Liver (tissue), 9 donors: ENCODE data around the gene HOXB4. TPM values are rescaled to one million over a fixed set of nuclear protein-coding genes. Genes with fewer than 3 reads are reported as not detected.

Source experiments
- DNase-seq: peaks from one replicate; pipeline ENCODE4 v3.0.0-alpha.2; 2017; ENCODE audit warnings: low spot score
- H3K27ac ChIP-seq, 2 donors: one replicate each; pipeline ENCODE4 v1.7.0; 2013; ENCODE audit warnings: inconsistent platforms in 2 of 2, low read length in 2 of 2, control low read depth in 1 of 2, low read depth in 1 of 2, mild to moderate bottlenecking in 1 of 2
- H3K27me3 ChIP-seq, 4 donors: one replicate each; pipeline versions ENCODE4 v1.6.1 to v1.7.0; 2013; ENCODE audit warnings: low read length in 3 of 4, inconsistent platforms in 1 of 4, mild to moderate bottlenecking in 1 of 4, moderate library complexity in 1 of 4; ENCODE audit not compliant: control insufficient read depth in 4 of 4, insufficient read depth in 4 of 4
- H3K36me3 ChIP-seq, 4 donors: one replicate each; pipeline versions ENCODE4 v1.6.1 to v1.7.0; 2013; ENCODE audit warnings: low read length in 3 of 4, mild to moderate bottlenecking in 3 of 4, low read depth in 1 of 4, moderate library complexity in 1 of 4; ENCODE audit not compliant: control insufficient read depth in 4 of 4, insufficient read depth in 3 of 4
- H3K4me1 ChIP-seq, 4 donors: one replicate each; pipeline versions ENCODE4 v1.6.1 to v1.7.0; 2013; ENCODE audit warnings: low read length in 3 of 4, mild to moderate bottlenecking in 3 of 4, moderate library complexity in 1 of 4; ENCODE audit not compliant: control insufficient read depth in 4 of 4, insufficient read depth in 4 of 4
- H3K4me3 ChIP-seq, 3 donors: one replicate each; pipeline versions ENCODE4 v1.6.1 to v1.7.0; 2013; ENCODE audit warnings: low read length in 3 of 3, control low read depth in 1 of 3, low read depth in 1 of 3, mild to moderate bottlenecking in 1 of 3
- H3K9ac ChIP-seq, 2 donors: one replicate each; pipeline ENCODE4 v1.7.0; 2013; ENCODE audit warnings: low read length in 2 of 2, mild to moderate bottlenecking in 2 of 2, moderate library complexity in 2 of 2, control low read depth in 1 of 2, low read depth in 1 of 2
- H3K9me3 ChIP-seq, 4 donors: one replicate each; pipeline versions ENCODE4 v1.6.1 to v1.7.0; 2013; ENCODE audit warnings: low read length in 3 of 4; ENCODE audit not compliant: control insufficient read depth in 4 of 4
- EGR1 ChIP-seq, 2 donors: IDR thresholded peaks; 2 replicates each; pipeline ENCODE4 v1.6.1; 2016 to 2018; ENCODE audit warnings: antibody characterized with exemption in 2 of 2, low read depth in 2 of 2
- FOXA1 ChIP-seq: IDR thresholded peaks from 2 replicates; pipeline ENCODE4 v1.6.1; 2016; ENCODE audit warnings: antibody characterized with exemption
- HNF4A ChIP-seq, 2 donors: conservative IDR thresholded peaks; 2 replicates each; pipeline ENCODE4 v1.6.1; 2016; ENCODE audit warnings: antibody characterized with exemption in 2 of 2, mild to moderate bottlenecking in 2 of 2
- HNF4G ChIP-seq: IDR thresholded peaks from 2 replicates; pipeline ENCODE4 v1.6.1; 2016; ENCODE audit warnings: antibody characterized with exemption
- JUND ChIP-seq, 2 donors: IDR thresholded peaks; 2 replicates each; pipeline ENCODE4 v1.6.1; 2016; ENCODE audit warnings: antibody characterized with exemption in 2 of 2
- NR2F2 ChIP-seq: IDR thresholded peaks from 2 replicates; pipeline ENCODE4 v1.6.1; 2016; ENCODE audit warnings: antibody characterized with exemption
- RAD21 ChIP-seq, 2 donors: IDR thresholded peaks; 2 replicates each; pipeline ENCODE4 v1.6.1; 2016; ENCODE audit warnings: antibody characterized with exemption in 2 of 2, mild to moderate bottlenecking in 2 of 2
- RXRA ChIP-seq, 2 donors: IDR thresholded peaks; 2 replicates each; pipeline ENCODE4 v1.6.1; 2017 to 2018; ENCODE audit warnings: antibody characterized with exemption in 2 of 2, mild to moderate bottlenecking in 1 of 2
- SP1 ChIP-seq: IDR thresholded peaks from 2 replicates; pipeline ENCODE4 v1.6.1; 2018; ENCODE audit warnings: antibody characterized with exemption, mild to moderate bottlenecking
- TAF1 ChIP-seq: conservative IDR thresholded peaks from 2 replicates; pipeline ENCODE4 v1.6.1; 2016; ENCODE audit warnings: antibody characterized with exemption, mild to moderate bottlenecking
- YY1 ChIP-seq: IDR thresholded peaks from 2 replicates; pipeline ENCODE4 v1.6.1; 2016; ENCODE audit warnings: antibody characterized with exemption, mild to moderate bottlenecking
- WGBS: extraction: QIAGEN DNeasy Blood & Tissue Kit; methylation state at CpG from one replicate; pipeline ENCODE4 v1.1.7; 2013; 5-methylcytosine and 5-hydroxymethylcytosine counted together
- polyA plus RNA-seq, 2 donors: library from polyadenylated mRNA; stranded (reverse) in 1 of 2; unstranded in 1 of 2; fragments of 200-250 nt in 1 of 2; fragments of >200 nt in 1 of 2; fragmentation: Nextera tagmentation in 1 of 2; extraction: Ambion mirVana in 1 of 2; gene quantifications; one replicate each; pipeline versions ENCODE4 v1.2.1 to v1.2.3, GENCODE V29; 2013 to 2015
- total RNA-seq, 2 donors: library from RNA; depleted of rRNA; stranded (reverse); fragments of >200 nt; gene quantifications; one replicate each; pipeline ENCODE4 v1.2.3, GENCODE V29; 2014
- TF ChIP-seq, protein P1 (sequence below): IDR thresholded peaks from 2 replicates; pipeline ENCODE4 v1.6.1; 2016; ENCODE audit warnings: antibody characterized with exemption
- TF ChIP-seq, protein P2 (sequence below): fragments of 150-350 bp; IDR thresholded peaks from 2 replicates; pipeline ENCODE4 v1.5.1; 2017; ENCODE audit warnings: improper control_type of control experiment, low read depth, low read length; ENCODE audit not compliant: missing input control
- TF ChIP-seq, protein P3 (sequence below): IDR thresholded peaks from 2 replicates; pipeline ENCODE4 v1.6.1; 2016; ENCODE audit warnings: antibody characterized with exemption
- donor health status: healthy.
- donor health status: healthy.
- donor health status: healthy.
- donor health status: healthy.
- donor health status: healthy.

HOXB4 gene
- total and polyA plus RNA-seq, 4 donors, result 0.19 to 0.75 (median 0.50) TPM

DNA sequence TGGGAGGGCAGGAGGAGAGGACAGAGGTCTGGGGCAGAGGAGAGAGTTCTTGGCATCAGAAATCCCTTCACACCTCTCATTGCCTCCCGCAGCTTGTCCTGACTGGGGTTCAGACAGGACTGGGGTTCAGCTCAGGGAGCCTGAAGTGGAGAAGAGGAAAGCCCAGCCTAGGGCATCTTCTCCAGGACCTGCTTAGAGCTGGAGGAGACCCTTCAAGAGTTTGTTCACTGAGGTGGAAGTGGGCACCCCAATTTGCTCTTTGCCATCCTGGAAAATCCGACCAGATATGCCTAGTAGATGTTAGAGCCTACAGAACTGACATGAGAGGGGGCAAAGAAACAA is 9.9 kb upstream of the HOXB4 start:
- Histone ChIP-seq H3K27me3 (peaks cover 0 to 20% (median 11%) of the 10 kb centered on the region in 4 donors), H3K36me3 (no peaks in the 10 kb centered on the region), H3K9ac (no peak overlapping the region), H3K4me3 (no peak overlapping the region), H3K9me3 (no peaks in the 10 kb centered on the region), H3K27ac (peak overlapping the region in 1 of 2 donors; percentile 19), H3K4me1 (peaks cover 2 to 20% (median 13%) of the 10 kb centered on the region in 4 donors)
- DNase-seq, result no peak
- WGBS, result 49% methylated on average over 2 of the region's 2 CpGs
- TF ChIP-seq, protein P1, sequence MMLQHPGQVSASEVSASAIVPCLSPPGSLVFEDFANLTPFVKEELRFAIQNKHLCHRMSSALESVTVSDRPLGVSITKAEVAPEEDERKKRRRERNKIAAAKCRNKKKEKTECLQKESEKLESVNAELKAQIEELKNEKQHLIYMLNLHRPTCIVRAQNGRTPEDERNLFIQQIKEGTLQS, result no peak
- TF ChIP-seq RXRA (IDR thresholded peaks at IDR 0.05) (no peak), JUND (IDR thresholded peaks at IDR 0.05) (no peak)

DNA sequence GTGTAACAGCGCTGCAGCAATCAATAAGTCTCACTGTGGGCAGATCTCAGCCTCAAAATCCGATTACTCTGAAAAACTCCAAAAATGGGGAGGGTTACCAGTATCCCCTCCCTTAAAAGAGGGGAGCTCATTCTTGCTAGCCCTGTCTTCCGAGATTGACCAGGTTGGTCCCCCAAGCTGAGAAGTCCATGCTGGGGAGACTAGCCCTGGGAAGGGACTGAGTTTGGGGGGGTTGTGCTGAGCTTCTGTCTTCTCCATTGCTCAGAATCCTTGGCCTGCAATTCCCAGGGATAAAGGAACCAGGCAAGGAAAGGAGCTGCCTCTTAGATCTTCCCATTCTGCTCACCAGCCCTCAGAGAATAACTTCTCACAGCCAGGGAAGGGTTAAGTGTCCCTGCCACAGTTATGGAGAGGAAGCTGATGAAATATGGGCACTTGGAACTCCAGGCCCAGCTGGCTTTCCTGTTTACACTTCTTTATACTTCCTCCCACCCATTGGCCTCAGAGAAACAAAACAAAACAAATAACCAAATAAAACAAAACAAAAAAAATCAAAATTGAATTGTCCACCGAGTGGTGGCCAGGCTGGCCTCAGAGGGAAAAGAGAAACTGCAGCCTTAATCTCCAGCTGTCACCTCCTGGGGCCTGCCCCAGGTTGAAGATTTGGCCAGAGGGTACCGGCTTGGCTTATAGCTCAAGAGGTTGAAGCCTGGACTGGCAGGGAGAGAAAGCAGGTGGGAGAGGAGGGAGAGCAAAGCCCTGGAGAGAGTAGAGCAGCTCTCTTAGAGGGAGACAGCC is 9.3 kb upstream of the HOXB4 start:
- TF ChIP-seq, protein P2, sequence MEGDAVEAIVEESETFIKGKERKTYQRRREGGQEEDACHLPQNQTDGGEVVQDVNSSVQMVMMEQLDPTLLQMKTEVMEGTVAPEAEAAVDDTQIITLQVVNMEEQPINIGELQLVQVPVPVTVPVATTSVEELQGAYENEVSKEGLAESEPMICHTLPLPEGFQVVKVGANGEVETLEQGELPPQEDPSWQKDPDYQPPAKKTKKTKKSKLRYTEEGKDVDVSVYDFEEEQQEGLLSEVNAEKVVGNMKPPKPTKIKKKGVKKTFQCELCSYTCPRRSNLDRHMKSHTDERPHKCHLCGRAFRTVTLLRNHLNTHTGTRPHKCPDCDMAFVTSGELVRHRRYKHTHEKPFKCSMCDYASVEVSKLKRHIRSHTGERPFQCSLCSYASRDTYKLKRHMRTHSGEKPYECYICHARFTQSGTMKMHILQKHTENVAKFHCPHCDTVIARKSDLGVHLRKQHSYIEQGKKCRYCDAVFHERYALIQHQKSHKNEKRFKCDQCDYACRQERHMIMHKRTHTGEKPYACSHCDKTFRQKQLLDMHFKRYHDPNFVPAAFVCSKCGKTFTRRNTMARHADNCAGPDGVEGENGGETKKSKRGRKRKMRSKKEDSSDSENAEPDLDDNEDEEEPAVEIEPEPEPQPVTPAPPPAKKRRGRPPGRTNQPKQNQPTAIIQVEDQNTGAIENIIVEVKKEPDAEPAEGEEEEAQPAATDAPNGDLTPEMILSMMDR, result no peak
- no peak for TF ChIP-seq HNF4A (conservative IDR thresholded peaks at IDR 0.05)
- no peak for TF ChIP-seq SP1
- no peak for TF ChIP-seq TAF1
- no peak for TF ChIP-seq EGR1 (IDR thresholded peaks at IDR 0.05; ENCODE audit: low read depth in 2 of 2)
- TF ChIP-seq FOXA1, result no peak
- no peak for TF ChIP-seq RAD21 (IDR thresholded peaks at IDR 0.05)
- TF ChIP-seq, protein P3, sequence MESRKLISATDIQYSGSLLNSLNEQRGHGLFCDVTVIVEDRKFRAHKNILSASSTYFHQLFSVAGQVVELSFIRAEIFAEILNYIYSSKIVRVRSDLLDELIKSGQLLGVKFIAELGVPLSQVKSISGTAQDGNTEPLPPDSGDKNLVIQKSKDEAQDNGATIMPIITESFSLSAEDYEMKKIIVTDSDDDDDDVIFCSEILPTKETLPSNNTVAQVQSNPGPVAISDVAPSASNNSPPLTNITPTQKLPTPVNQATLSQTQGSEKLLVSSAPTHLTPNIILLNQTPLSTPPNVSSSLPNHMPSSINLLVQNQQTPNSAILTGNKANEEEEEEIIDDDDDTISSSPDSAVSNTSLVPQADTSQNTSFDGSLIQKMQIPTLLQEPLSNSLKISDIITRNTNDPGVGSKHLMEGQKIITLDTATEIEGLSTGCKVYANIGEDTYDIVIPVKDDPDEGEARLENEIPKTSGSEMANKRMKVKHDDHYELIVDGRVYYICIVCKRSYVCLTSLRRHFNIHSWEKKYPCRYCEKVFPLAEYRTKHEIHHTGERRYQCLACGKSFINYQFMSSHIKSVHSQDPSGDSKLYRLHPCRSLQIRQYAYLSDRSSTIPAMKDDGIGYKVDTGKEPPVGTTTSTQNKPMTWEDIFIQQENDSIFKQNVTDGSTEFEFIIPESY, result no peak
- no peak for TF ChIP-seq YY1
- TF ChIP-seq NR2F2, result no peak
- TF ChIP-seq HNF4G, result no peak
- 28% methylated on average over 5 of the region's 5 CpGs for WGBS
- Histone ChIP-seq H3K36me3 (no peaks in the 10 kb centered on the region), H3K9ac (no peak overlapping the region), H3K9me3 (no peaks in the 10 kb centered on the region), H3K27ac (peak overlapping the region in 1 of 2 donors; percentile 19), H3K4me1 (peaks cover 2 to 18% (median 13%) of the 10 kb centered on the region in 4 donors), H3K27me3 (peaks cover 3 to 19% (median 11%) of the 10 kb centered on the region in 4 donors), H3K4me3 (no peak overlapping the region)
- DNase-seq, result no peak
